Bronchial epithelial cell (primary cell): ENCODE data around the gene IKZF1. TPM values are rescaled to one million over a fixed set of nuclear protein-coding genes. Genes with fewer than 3 reads are reported as not detected.

Source experiments
- DNase-seq: peaks from one replicate; pipeline ENCODE4 v3.0.0-alpha.2; 2010; ENCODE audit warnings: low read depth
- FAIRE-seq: peaks from 2 replicates; lab custom pipeline; 2011; peaks lifted over from hg19 to GRCh38; lab: Jason Lieb, UNC
- H3K27me3 ChIP-seq: 2 replicates; pipeline ENCODE4 v1.5.1; 2011; ENCODE audit warnings: low read length; ENCODE audit not compliant: control insufficient read depth, insufficient read depth
- H3K36me3 ChIP-seq: 2 replicates; pipeline ENCODE4 v1.5.1; 2011; ENCODE audit warnings: low read length; ENCODE audit not compliant: control insufficient read depth, insufficient read depth
- H3K4me3 ChIP-seq: 2 replicates; pipeline ENCODE4 v1.5.1; 2011; ENCODE audit warnings: mild to moderate bottlenecking, low read depth, low read length, control low read depth
- total RNA-seq: library from RNA; depleted of rRNA; stranded (reverse); fragments of >200 nt; gene quantifications from 2 replicates; pipeline ENCODE4 v1.2.1, GENCODE V29; 2014
- TF ChIP-seq, protein P1 (sequence below): IDR thresholded peaks from 2 replicates; pipeline ENCODE4 v1.5.1; 2011; ENCODE audit warnings: mild to moderate bottlenecking, moderate library complexity, low read length, control low read depth, inconsistent platforms; ENCODE audit not compliant: insufficient read depth, severe bottlenecking

IKZF1 gene
- total RNA-seq, 1 donor from 2014 or later, result not detected

DNA sequence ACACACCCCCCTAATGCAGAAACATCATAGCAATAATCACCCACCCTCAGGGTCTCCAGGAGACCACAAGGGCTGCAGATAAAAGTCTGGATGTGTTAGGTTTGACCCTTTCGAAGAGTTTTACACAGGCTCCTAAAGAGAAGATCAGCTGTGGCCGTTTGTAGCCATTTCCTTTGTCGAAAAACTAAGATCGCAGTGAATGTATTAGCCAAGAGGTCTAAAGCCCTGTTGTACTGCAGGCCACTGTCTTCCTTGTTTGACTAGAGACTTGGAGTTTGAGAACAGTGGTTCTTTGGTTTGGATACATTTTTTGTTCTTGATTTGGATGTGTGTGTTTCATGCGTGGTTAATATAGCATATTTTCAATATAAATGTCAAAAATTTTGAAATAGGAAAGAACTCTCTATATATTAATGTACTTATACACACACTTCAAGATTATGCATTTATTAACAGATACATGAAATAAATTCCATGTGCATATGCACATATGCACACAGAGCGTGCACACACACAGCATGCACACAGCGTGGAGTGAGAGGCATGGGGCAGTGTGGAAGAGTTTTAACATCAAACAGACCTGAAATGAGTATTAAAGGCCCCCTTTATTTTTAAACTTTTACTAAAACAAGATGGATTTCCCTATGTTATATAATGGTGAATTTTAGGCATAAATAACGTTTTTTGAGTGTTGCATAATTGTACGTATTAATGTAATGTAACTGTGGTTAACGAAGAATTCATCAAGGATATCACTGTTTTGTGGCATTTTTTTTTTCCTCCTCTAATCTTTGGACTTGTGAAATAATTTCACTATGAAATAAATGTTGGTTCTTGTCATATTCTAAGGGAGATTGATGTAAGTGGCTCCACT is 2.2 kb downstream of the IKZF1 start:
- TF ChIP-seq, protein P1, sequence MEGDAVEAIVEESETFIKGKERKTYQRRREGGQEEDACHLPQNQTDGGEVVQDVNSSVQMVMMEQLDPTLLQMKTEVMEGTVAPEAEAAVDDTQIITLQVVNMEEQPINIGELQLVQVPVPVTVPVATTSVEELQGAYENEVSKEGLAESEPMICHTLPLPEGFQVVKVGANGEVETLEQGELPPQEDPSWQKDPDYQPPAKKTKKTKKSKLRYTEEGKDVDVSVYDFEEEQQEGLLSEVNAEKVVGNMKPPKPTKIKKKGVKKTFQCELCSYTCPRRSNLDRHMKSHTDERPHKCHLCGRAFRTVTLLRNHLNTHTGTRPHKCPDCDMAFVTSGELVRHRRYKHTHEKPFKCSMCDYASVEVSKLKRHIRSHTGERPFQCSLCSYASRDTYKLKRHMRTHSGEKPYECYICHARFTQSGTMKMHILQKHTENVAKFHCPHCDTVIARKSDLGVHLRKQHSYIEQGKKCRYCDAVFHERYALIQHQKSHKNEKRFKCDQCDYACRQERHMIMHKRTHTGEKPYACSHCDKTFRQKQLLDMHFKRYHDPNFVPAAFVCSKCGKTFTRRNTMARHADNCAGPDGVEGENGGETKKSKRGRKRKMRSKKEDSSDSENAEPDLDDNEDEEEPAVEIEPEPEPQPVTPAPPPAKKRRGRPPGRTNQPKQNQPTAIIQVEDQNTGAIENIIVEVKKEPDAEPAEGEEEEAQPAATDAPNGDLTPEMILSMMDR, result no peak
- DNase-seq, result no peak
- Histone ChIP-seq H3K36me3 (no peaks in the 10 kb centered on the region), H3K4me3 (no peak overlapping the region), H3K27me3 (peaks cover 24% of the 10 kb centered on the region)
- FAIRE-seq, result no peak

GRCh38 chr7:50307368-50308032 is 3.0 kb downstream of the IKZF1 start:
- no peak for DNase-seq
- no peak overlapping the region for H3K4me3 ChIP-seq
- no peak for FAIRE-seq
- no peaks in the 10 kb centered on the region for H3K36me3 ChIP-seq
- H3K27me3 ChIP-seq, result peaks cover 20% of the 10 kb centered on the region
- TF ChIP-seq, protein P1, result no peak

DNA sequence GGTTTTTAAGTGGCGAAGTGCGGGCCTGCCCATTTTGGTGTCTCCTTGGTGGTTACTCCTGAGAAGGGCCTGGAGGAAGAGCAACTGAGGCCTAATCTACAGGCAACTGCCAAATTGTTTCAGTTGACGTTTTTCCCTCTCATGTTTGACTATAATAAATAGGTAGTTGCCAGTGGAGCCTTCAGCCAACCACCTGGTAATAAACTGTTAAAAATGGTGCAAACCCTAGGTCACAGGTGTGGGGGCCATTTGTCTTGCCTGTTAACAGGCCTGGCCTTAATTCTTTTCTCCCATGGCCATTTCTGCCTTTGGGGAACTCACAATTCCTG is 3.7 kb downstream of the IKZF1 start:
- H3K36me3 ChIP-seq, result no peaks in the 10 kb centered on the region
- FAIRE-seq (no peak), DNase-seq (no peak)
- TF ChIP-seq, protein P1, result no peak
- peaks cover 14% of the 10 kb centered on the region for H3K27me3 ChIP-seq
- no peak overlapping the region for H3K4me3 ChIP-seq

- DNase-seq, result no peak
- H3K36me3 ChIP-seq, result no peaks in the 10 kb centered on the region
- no peak for FAIRE-seq
- TF ChIP-seq, protein P1, result no peak
- peaks cover 10% of the 10 kb centered on the region for H3K27me3 ChIP-seq
- H3K4me3 ChIP-seq, result no peak overlapping the region
Observed at GRCh38 chr7:50308532-50309385, 4.2 kb downstream of the IKZF1 start.

DNA sequence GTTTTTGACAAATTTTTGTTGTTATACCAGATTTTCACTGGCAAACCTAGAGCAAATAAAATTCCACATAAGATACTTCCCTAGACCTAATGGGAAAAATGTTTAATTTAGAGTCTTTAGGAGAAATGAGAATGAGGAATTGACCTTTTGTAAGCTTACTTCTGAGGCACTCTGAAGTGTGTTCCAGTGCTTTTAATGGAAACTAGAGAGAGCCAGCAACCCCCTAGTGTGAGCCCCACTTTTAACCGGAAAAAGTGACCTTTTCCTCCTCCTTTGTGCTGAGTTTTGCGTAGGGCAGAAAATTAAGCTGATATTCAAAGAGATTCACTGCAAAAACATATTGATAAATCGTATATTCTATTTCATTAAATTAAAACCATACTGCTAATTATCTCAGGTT is 5.2 kb downstream of the IKZF1 start:
- TF ChIP-seq, protein P1, result no peak
- Histone ChIP-seq H3K36me3 (no peaks in the 10 kb centered on the region), H3K27me3 (peaks cover 12% of the 10 kb centered on the region), H3K4me3 (no peak overlapping the region)
- FAIRE-seq, result no peak
- no peak for DNase-seq
